ENCODE data around the gene TRPM7.

TRPM7 gene

GRCh38 chr15:50513001-50513400, 173.6 kb downstream of the TRPM7 start:
- no peaks in the 10 kb centered on the region for H3K27me3 ChIP-seq (ENCODE audit: control insufficient read depth, insufficient read depth, low read length)
- no peaks in the 10 kb centered on the region for H3K79me2 ChIP-seq
- H3K9ac ChIP-seq: no peak overlapping the region

More at GRCh38 chr15:50513001-50513400, 173.6 kb downstream of the TRPM7 start:
- no peak for TF ChIP-seq CTCF (IDR thresholded peaks at IDR 0.05)
- no peaks in the 10 kb centered on the region for H3K9me3 ChIP-seq (ENCODE audit: control insufficient read depth, low read length)
- no peaks in the 10 kb centered on the region for H3K4me1 ChIP-seq
- no peak overlapping the region for H3K4me3 ChIP-seq (ENCODE audit: low read depth, low read length)
- no peaks in the 10 kb centered on the region for H3K36me3 ChIP-seq (ENCODE audit: control insufficient read depth, insufficient read depth, low read length)
- H3K27ac ChIP-seq: no peak overlapping the region
- no peak overlapping the region for H3K4me2 ChIP-seq (ENCODE audit: low read length)
- no peak overlapping the region for H2AFZ ChIP-seq
